HG03460 (cell line): ENCODE results near the gene CHAD.

Experiments
- ATAC-seq: cut with Tn5 transposase; IDR thresholded peaks from one replicate; pipeline ENCODE4 v1.9.1; 2021; ENCODE audit not compliant: unreplicated experiment

CHAD gene, protein sequence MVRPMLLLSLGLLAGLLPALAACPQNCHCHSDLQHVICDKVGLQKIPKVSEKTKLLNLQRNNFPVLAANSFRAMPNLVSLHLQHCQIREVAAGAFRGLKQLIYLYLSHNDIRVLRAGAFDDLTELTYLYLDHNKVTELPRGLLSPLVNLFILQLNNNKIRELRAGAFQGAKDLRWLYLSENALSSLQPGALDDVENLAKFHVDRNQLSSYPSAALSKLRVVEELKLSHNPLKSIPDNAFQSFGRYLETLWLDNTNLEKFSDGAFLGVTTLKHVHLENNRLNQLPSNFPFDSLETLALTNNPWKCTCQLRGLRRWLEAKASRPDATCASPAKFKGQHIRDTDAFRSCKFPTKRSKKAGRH

GRCh38 chr17:50468304-50469207 is at the start of gene CHAD:
Gene CHAD (minus strand): TSS chr17:50468880. CDS start chr17:50468813, 67 bp downstream.
- ATAC-seq: no peak

- ATAC-seq: no peak
These were observed 49.1 kb upstream of the CHAD start for GRCh38 chr17:50517504-50518383.

- no peak for ATAC-seq
These were observed 48.3 kb upstream of the CHAD start for GRCh38 chr17:50517011-50517410.

- no peak for ATAC-seq
These were observed 46.4 kb upstream of the CHAD start for GRCh38 chr17:50514936-50515702.

DNA sequence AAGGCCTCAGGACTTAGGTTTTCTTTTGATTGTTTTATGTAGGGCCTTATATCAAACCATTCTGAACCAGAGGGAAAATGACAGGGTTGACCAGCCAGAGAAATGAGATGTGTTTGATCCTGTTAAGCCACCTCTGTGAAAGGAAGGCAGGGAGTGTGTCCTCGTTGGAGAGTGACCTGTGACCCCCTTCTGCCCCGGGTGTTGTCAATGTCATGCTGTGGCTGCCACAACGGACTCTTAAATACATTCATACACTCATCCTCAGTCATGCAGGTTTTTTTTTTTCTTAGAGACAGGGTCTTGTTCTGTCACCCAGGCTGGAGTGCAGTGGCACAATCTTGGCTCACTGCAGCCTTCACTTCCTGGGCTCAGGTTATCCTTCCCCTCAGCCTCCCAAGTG is 45.7 kb upstream of the CHAD start:
- ATAC-seq: no peak

GRCh38 chr17:50513495-50513894 is 44.8 kb upstream of the CHAD start:
- no peak for ATAC-seq

DNA sequence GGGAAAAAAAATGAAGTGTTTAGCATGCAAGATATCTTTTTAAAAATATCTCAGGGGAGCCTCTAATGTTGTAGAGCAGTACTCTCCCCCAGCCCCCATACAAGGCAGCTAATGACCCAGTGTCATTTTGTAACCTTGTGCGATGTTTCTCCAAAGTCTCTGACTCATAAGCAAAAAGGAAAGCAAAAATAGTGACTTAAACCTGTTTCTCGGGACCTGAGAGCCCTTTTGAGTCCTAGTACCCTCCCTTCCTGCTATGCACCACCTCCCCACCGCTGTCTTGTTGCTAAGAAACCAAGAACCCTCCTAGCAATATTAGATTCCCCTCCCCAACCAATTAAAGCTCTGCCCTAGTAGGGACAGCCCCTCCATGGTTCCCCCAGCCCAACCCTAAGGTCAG is 42.4 kb upstream of the CHAD start:
- ATAC-seq: peak; percentile 71

GRCh38 chr17:50508573-50509460 is 40.1 kb upstream of the CHAD start:
- ATAC-seq: no peak

DNA sequence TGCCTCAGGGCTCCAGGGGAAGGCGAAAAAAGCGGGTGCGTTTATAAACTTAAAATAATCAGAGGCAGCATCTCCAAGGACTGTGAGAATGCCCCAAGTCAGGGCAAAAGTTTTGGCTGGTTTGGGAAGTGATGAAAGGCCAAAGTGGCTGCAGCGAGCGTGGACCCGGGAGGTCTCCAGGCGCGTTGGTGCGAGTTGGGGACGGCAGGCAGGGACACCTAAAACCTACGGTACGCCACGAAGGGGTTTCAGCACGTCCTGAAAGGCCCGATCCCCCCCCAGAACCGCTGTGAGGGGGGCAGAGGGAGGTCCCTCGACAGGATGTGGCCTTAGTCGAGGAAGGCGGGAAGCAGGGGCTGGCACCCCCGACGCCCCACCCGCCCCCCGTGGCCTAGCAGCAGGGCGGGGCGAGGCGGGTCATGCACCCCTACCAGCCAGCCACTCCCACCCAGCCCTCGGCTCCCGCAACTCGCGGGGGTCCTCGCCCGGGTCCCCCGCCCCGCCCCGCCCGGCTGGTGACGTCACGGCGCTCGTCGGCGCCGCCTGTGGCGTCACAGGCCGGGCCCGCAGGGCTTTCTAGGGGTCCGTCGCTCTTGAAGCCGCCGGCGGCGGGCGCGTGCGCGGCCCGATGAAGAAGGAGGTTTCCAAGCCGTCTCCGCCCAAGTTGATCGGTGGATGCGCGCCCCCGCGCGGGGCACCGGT is 39.3 kb upstream of the CHAD start, which contains the start of gene MYCBPAP:
Gene MYCBPAP, plus strand, starts transcription at position 569 of the 702 bp plus-strand sequence. CDS start 236 bp downstream, outside the sequence.
- no peak for ATAC-seq

DNA sequence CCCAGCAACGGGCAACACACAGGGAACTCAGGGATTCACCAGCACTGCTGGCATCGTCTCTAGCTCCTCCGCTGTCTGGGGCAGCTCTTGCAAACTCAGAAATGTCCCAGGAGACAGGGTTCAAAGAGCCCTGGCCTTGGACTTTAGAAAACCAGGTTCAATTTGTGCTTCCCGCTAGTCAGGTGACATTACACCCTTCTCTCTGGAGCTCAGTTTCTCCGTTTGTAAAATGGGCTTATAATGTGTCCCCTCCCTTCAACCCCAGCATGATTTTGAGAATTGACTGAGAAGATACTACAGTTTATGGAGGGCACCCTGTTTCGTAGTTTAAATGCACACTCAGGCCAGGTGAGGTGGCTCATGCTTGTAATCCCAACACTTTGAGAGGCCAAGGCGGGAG is 37.6 kb upstream of the CHAD start:
- no peak for ATAC-seq

DNA sequence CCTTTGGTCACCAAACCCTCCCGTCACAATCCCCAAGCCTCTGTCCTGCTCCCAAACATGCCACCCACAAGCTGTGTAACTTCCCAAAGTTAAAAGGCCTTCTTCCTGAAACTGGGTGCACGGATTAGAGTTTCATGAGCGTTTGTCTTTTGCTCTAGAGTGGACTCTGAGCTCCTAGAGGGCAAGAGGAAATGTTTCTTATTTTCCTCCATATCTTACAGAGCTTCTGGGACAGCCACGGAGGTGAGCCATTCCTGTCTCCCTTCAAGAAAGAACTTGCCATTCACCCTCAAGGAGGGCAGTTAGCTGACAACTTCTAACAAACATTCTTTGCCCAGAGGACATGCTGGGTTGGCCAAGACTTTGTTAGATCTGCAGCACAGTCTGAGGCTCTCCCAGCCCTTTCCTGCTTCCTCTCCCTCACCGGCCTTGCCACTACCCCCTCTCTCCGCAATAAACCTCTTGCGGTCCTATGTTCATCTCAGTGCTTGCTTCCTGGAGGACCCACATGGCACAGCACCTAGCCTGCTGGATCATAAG is 37.0 kb upstream of the CHAD start:
- ATAC-seq: no peak

DNA sequence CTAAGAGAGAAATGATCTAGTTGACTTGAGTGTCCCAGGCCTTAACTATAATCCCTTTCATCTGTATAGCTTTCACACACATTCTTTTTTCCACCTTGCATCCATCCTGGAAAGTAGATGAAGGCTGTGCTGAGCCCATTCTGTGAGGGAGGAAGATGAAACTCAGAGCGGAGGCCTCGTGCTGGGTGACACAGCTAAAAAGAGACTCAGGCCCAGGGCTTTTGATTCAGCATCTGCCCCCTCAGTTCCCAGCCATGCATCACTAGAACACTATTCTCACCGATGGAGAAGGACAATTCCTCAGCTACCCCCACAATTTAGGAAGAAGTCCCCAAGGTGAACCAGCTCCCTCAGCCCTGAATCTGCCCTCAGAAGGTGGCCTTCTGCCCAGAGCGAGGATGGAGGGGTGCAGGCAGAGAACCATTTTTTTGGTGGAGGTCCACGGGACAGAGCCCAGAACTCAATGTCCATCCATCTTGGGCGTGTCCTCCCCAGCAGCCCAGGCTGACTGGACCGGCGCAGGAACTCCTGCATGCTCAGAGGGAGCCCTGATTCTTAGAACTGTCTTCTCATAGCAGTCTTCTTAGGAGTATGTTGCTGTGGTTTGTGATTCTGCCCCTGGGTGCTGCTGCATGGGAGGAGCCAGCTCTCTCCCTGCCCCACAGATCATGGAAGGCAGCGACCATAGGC is 33.8 kb upstream of the CHAD start:
- no peak for ATAC-seq

- ATAC-seq: no peak
These were observed 32.4 kb upstream of the CHAD start for GRCh38 chr17:50501054-50501453.

GRCh38 chr17:50499721-50500120 is 31.0 kb upstream of the CHAD start:
- no peak for ATAC-seq

GRCh38 chr17:50499270-50499669 is 30.6 kb upstream of the CHAD start:
- ATAC-seq: no peak

DNA sequence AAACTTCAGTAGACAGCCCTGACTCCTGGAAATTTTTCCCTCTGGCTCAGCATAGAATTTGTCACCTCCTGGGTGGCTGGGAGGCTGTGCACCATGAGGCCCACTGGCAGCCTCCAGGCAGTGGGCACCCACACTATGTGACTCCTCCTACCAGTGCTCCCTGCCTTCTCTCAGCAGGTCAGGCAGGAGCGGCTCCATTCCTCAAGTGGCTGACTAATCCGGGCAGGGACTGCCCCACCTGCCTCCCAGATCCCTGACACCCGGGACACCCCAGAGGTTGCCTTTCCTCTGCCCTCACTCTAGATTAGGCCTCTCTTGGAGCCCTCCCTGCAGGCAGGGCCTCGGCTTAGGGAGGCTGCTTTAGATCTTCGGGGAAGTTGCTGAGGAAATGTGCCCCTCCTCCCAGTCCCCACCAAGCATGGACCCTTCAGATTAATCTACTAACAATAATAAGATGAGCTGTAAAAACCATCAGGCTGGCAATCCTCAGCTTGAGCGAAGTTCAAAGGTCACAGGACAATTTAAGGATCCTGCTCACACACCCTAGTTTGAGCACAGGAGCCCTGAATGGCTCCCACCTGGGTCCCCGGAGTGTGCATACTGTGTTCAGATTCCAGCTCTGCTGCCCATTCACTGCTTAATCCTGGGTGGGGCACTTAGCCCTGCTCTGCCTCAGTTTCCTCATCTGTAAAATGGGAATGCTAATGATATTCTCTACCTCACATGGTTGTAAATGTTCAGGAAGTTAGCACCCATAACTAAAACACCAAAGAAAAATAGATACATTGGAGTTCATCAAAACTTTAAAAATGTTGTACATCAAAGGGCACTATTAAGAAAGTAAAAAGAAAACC is 29.6 kb upstream of the CHAD start:
- no peak for ATAC-seq

- no peak for ATAC-seq
These were observed 27.2 kb upstream of the CHAD start for GRCh38 chr17:50495918-50496317.
